B cell (primary cell): ENCODE results near the gene PTGIR.

Source experiments
- CTCF ChIP-seq: fragments of 200-600 bp; IDR thresholded peaks from one replicate; pipeline ENCODE4 v1.8.0; 2022; ENCODE audit warnings: antibody characterized with exemption, mild to moderate bottlenecking
- EZH2 ChIP-seq: IDR thresholded peaks from 2 replicates; pipeline ENCODE4 v1.6.1; 2012; ENCODE audit warnings: borderline replicate concordance, low read depth, mild to moderate bottlenecking, moderate library complexity, low read length; ENCODE audit not compliant: insufficient read depth, poor library complexity, severe bottlenecking

- no peak for TF ChIP-seq CTCF
- TF ChIP-seq EZH2, result no peak
These were observed 9.8 kb upstream of the PTGIR start for GRCh38 chr19:46634656-46635218.
